HG02970 (cell line): ENCODE data around the gene EDIL3.

Experiments
- ATAC-seq: cut with Tn5 transposase; IDR thresholded peaks from one replicate; pipeline ENCODE4 v1.9.1; 2021; ENCODE audit warnings: mild to moderate bottlenecking, moderate library complexity, moderate number of reproducible peaks; ENCODE audit not compliant: unreplicated experiment, low FRiP score

Gene EDIL3

GRCh38 chr5:83924171-83924570, 460.5 kb downstream of the EDIL3 start:
- no peak for ATAC-seq

- no peak for ATAC-seq
Measured at GRCh38 chr5:83922699-83923098, 462.0 kb downstream of the EDIL3 start.

- ATAC-seq, result no peak
Measured at GRCh38 chr5:83921666-83922193, 462.9 kb downstream of the EDIL3 start.

- no peak for ATAC-seq
Measured at GRCh38 chr5:83919071-83920041, 465.3 kb downstream of the EDIL3 start.

- no peak for ATAC-seq
Measured at GRCh38 chr5:83917261-83917908, 467.3 kb downstream of the EDIL3 start.

- no peak for ATAC-seq
Measured at GRCh38 chr5:83914662-83915418, 469.8 kb downstream of the EDIL3 start.

GRCh38 chr5:83914199-83914598, 470.5 kb downstream of the EDIL3 start:
- ATAC-seq, result no peak

GRCh38 chr5:83913593-83913992, 471.1 kb downstream of the EDIL3 start:
- no peak for ATAC-seq

- ATAC-seq, result no peak
Measured at GRCh38 chr5:83911367-83911919, 473.2 kb downstream of the EDIL3 start.

- ATAC-seq, result no peak
Measured at GRCh38 chr5:83900306-83900705, 484.4 kb downstream of the EDIL3 start.

- ATAC-seq, result no peak
Measured at GRCh38 chr5:83899326-83899970, 485.2 kb downstream of the EDIL3 start.

- ATAC-seq, result no peak
Measured at GRCh38 chr5:83895860-83896259, 488.8 kb downstream of the EDIL3 start.

- ATAC-seq, result no peak
Measured at GRCh38 chr5:83891261-83891660, 493.4 kb downstream of the EDIL3 start.
